ENCODE data around the gene HOXD8. TPM values are rescaled to one million over a fixed set of nuclear protein-coding genes. Genes with fewer than 3 reads are reported as not detected.
A peak's percentile ranks its signal among the peaks of the same experiment; 100 is the strongest.

Gene HOXD8
- total RNA-seq, 1 donor: 3.3 TPM

DNA sequence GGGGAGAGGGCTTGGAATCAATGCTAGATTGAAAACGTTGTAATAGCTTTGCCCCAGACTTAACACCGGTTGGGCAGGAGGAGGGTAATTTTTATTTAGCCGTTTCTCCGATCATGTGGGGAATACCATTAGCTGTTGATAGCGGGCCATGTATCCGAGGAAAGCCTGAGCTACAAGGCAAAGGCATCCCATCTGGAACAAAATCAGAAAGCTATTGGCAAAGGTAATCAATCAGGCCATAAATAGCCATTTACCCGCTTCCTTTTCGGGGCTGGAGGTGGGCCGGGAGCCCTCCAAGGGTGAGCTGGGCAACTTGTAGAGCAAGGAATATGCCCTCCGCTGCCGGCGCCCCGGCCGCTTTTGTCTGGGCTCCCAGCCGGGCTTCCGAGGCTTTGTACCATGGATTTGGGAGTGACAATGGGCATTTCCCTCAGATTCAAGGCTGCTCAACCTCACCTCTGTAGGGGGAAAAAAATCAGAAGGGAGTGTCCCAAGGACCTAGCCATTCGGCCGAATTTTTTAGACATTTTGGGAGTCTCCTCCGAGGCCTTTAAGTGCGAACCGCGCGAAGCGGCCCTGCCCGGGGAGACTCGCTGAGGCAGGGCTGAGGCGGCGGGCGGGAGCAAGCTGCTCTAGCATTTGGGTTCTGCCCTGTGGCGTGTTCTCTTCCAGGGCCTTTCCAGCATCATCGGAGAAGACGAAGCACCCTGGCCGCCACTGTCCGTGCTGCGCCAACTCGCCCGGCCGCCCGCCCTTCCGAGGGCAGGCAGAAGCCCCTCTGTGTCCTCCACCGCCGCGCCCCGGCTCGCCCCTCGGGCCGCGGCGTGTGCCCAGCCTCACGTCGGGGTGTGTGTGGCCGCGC, 8.1 kb upstream of the HOXD8 start:
- Histone ChIP-seq H4K20me1 (ENCODE audit: insufficient read depth, low read length) (no peaks in the 10 kb centered on the region), H2AFZ (ENCODE audit: low read length) (no peak overlapping the region), H3K4me2 (ENCODE audit: insufficient read depth, low read length) (no peak overlapping the region), H3K4me3 (ENCODE audit: insufficient read depth, low read length) (peak overlapping the region; percentile 76), H3K27ac (ENCODE audit: low read depth, low read length) (no peak overlapping the region), H3K79me2 (ENCODE audit: insufficient read depth, low read length) (no peaks in the 10 kb centered on the region), H3K27me3 (ENCODE audit: insufficient read depth, low read length) (peaks cover 79% of the 10 kb centered on the region), H3K36me3 (ENCODE audit: insufficient read depth, low read length) (no peaks in the 10 kb centered on the region), H3K9me3 (ENCODE audit: low read depth, low read length) (no peaks in the 10 kb centered on the region), H3K4me1 (ENCODE audit: insufficient read depth, low read length) (peaks cover 6% of the 10 kb centered on the region)
- no peak for DNase-seq (ENCODE audit: insufficient read length, low spot score, missing footprints)
- TF ChIP-seq, protein P1, sequence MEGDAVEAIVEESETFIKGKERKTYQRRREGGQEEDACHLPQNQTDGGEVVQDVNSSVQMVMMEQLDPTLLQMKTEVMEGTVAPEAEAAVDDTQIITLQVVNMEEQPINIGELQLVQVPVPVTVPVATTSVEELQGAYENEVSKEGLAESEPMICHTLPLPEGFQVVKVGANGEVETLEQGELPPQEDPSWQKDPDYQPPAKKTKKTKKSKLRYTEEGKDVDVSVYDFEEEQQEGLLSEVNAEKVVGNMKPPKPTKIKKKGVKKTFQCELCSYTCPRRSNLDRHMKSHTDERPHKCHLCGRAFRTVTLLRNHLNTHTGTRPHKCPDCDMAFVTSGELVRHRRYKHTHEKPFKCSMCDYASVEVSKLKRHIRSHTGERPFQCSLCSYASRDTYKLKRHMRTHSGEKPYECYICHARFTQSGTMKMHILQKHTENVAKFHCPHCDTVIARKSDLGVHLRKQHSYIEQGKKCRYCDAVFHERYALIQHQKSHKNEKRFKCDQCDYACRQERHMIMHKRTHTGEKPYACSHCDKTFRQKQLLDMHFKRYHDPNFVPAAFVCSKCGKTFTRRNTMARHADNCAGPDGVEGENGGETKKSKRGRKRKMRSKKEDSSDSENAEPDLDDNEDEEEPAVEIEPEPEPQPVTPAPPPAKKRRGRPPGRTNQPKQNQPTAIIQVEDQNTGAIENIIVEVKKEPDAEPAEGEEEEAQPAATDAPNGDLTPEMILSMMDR (IDR thresholded peaks at IDR 0.05; ENCODE audit: extremely low read depth, low read depth, low read length): no peak

DNA sequence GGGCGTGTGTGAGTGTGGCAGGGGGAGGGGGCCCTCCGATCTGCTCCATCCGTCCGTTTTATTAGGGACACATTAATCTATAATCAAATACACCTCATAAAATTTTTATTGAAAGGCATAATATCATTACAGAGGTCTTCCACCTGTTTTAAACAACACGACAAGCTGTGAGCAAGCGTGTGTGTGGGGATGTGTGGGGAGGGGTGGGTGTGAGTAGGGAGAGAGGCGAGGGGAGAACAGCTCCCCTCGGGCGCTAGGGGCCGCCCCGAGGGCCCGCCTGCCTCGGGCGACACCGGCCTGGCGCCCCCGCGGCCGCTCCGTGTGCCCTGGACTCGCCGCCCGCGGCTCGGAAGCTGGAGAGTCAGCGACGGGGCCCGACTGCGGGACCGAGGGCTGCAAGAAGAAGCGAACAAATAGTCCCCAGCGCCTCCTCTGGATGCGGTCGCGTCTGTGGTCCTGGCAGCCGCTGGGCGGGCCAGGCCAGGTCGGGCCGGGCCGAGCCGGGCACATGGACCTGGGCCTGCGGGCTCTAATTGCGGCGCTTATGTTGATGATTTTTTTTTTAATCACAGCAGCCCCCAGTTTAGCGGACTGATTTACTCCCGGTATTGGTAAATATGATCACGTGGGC, 7.3 kb upstream of the HOXD8 start:
- Histone ChIP-seq H4K20me1 (ENCODE audit: insufficient read depth, low read length) (no peaks in the 10 kb centered on the region), H3K9me3 (ENCODE audit: low read depth, low read length) (no peaks in the 10 kb centered on the region), H3K4me2 (ENCODE audit: insufficient read depth, low read length) (peak overlapping the region; percentile 87), H2AFZ (ENCODE audit: low read length) (peak overlapping the region; percentile 76), H3K4me1 (ENCODE audit: insufficient read depth, low read length) (peaks cover 6% of the 10 kb centered on the region), H3K36me3 (ENCODE audit: insufficient read depth, low read length) (no peaks in the 10 kb centered on the region), H3K27me3 (ENCODE audit: insufficient read depth, low read length) (peaks cover 71% of the 10 kb centered on the region), H3K27ac (ENCODE audit: low read depth, low read length) (no peak overlapping the region), H3K79me2 (ENCODE audit: insufficient read depth, low read length) (no peaks in the 10 kb centered on the region), H3K4me3 (ENCODE audit: insufficient read depth, low read length) (peak overlapping the region; percentile 76)
- DNase-seq (ENCODE audit: insufficient read length, low spot score, missing footprints): peak; percentile 92
- TF ChIP-seq, protein P1 (IDR thresholded peaks at IDR 0.05; ENCODE audit: extremely low read depth, low read depth, low read length): no peak

DNA sequence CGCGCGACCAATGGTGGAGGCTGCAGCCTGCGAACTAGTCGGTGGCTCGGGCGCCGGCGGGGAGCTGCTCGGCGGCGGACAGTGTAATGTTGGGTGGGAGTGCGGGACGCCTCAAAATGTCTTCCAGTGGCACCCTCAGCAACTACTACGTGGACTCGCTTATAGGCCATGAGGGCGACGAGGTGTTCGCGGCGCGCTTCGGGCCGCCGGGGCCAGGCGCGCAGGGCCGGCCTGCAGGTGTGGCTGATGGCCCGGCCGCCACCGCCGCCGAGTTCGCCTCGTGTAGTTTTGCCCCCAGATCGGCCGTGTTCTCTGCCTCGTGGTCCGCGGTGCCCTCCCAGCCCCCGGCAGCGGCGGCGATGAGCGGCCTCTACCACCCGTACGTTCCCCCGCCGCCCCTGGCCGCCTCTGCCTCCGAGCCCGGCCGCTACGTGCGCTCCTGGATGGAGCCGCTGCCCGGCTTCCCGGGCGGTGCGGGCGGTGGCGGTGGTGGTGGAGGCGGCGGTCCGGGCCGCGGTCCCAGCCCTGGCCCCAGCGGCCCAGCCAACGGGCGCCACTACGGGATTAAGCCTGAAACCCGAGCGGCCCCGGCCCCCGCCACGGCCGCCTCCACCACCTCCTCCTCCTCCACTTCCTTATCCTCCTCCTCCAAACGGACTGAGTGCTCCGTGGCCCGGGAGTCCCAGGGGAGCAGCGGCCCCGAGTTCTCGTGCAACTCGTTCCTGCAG, 6.7 kb upstream of the HOXD8 start, which contains the start of gene HOXD9:
HOXD9 (plus strand) TSS at position 37 of the 728 bp plus-strand sequence; CDS start at position 87, 50 bp downstream.
- peak; percentile 97 for DNase-seq (ENCODE audit: insufficient read length, low spot score, missing footprints)
- H4K20me1 ChIP-seq (ENCODE audit: insufficient read depth, low read length): no peaks in the 10 kb centered on the region
- H3K79me2 ChIP-seq (ENCODE audit: insufficient read depth, low read length): no peaks in the 10 kb centered on the region
- H3K4me1 ChIP-seq (ENCODE audit: insufficient read depth, low read length): peaks cover 9% of the 10 kb centered on the region
- H3K27ac ChIP-seq (ENCODE audit: low read depth, low read length): no peak within 1 kb of the TSS
- peak within 1 kb of the TSS; percentile 76 for H2AFZ ChIP-seq (ENCODE audit: low read length)
- peaks cover 64% of the 10 kb centered on the region for H3K27me3 ChIP-seq (ENCODE audit: insufficient read depth, low read length)
- H3K9me3 ChIP-seq (ENCODE audit: low read depth, low read length): no peaks in the 10 kb centered on the region
- no peaks in the 10 kb centered on the region for H3K36me3 ChIP-seq (ENCODE audit: insufficient read depth, low read length)
- H3K4me3 ChIP-seq (ENCODE audit: insufficient read depth, low read length): peak within 1 kb of the TSS; percentile 76
- peak within 1 kb of the TSS; percentile 87 for H3K4me2 ChIP-seq (ENCODE audit: insufficient read depth, low read length)
- TF ChIP-seq, protein P1 (IDR thresholded peaks at IDR 0.05; ENCODE audit: extremely low read depth, low read depth, low read length): no peak
